Stimulated activated CD4-positive, alpha-beta T cell treated with anti-CD3 and anti-CD28 coated beads, Interleukin-1b, Interleukin-23, amount 100 ng/mL, for 24 hours (primary cell): ENCODE data around the gene SIVA1.

ENCODE experiments used
- DNase-seq, 4 experiments: peaks; one replicate each; pipeline ENCODE4 v3.0.0-alpha.2; 2020; ENCODE audit warnings: low read depth in 4 of 4, low spot score in 1 of 4

SIVA1 gene

GRCh38 chr14:104806625-104807465 lies 53.9 kb downstream of the SIVA1 start:
- no peak for DNase-seq

DNA sequence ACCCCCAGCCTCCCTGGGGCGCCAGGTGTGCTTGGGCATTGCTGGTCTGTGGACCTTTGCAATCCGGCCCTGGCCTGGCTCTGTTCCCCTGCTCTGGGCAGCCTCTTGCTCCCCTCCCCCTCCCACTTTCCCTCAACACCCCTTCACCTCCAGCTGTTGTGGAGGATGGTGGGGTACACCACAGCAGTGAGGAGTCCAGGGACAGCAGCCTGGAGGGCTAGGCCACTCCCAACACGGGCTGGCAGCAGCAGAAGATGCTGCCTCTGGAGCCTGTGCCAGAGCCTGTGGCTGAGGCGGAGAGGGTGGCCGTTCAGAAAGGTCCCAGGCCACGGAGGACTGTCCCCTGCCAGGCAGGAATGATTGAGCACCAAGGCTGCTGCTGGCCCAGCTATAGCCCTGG lies 55.5 kb downstream of the SIVA1 start:
- DNase-seq, result no peak
